ENCODE results near the gene CCDC196.
A peak's percentile ranks its signal among the peaks of the same experiment; 100 is the strongest.
"Not testable (repeated sequence)": the region's sequence is repeated elsewhere in the genome, so short reads cannot be mapped to it uniquely, and the experiment has no call there.

CCDC196 gene

GRCh38 chr14:66507181-66507721, 21.1 kb downstream of the CCDC196 start:
- H3K4me1 Mint-ChIP-seq, result peaks cover 9 to 28% of the 10 kb centered on the region in 2 donors
- peak overlapping the region; percentile 90 to 93 for H3K4me3 Mint-ChIP-seq
- no peak for DNase-seq
- peaks cover 2 to 4% of the 10 kb centered on the region in 2 donors for H3K9me3 Mint-ChIP-seq
- H3K27ac Mint-ChIP-seq, result peak overlapping the region; percentile 89
- peak; percentile 30 for ATAC-seq (replicated peaks)
- H3K27me3 Mint-ChIP-seq, result peaks cover 6 to 10% of the 10 kb centered on the region in 2 donors
- peaks cover 0 to 5% of the 10 kb centered on the region in 2 donors for H3K36me3 Mint-ChIP-seq

GRCh38 chr14:66507722-66508546, 21.8 kb downstream of the CCDC196 start, which contains the start of gene GPHN:
TSS of gene GPHN (plus strand) at chr14:66508147.
- Mint-ChIP-seq H3K36me3 (peaks cover 0 to 2% of the 10 kb centered on the region in 2 donors), H3K9me3 (peaks cover 1 to 2% of the 10 kb centered on the region in 2 donors), H3K27me3 (peaks cover 6 to 10% of the 10 kb centered on the region in 2 donors), H3K4me3 (peak within 1 kb of the TSS; percentile 90 to 93), H3K4me1 (peaks cover 8 to 25% of the 10 kb centered on the region in 2 donors), H3K27ac (peak within 1 kb of the TSS; percentile 89)
- ATAC-seq (replicated peaks), result peak; percentile 87 to 88
- peak; percentile 88 for DNase-seq

- H3K4me1 Mint-ChIP-seq, result peaks cover 7 to 26% of the 10 kb centered on the region in 2 donors
Observed at GRCh38 chr14:66508547-66508845, 22.3 kb downstream of the CCDC196 start.

GRCh38 chr14:66508846-66509621, 22.9 kb downstream of the CCDC196 start:
- H3K27me3 Mint-ChIP-seq, result peaks cover 6 to 10% of the 10 kb centered on the region in 2 donors
- H3K27ac Mint-ChIP-seq, result peak overlapping the region; percentile 81

More at GRCh38 chr14:66508547-66508845, 22.3 kb downstream of the CCDC196 start:
- ATAC-seq (replicated peaks) (peak; percentile 4 to 8), DNase-seq (no peak)
- no peaks in the 10 kb centered on the region for H3K36me3 Mint-ChIP-seq
- H3K27me3 Mint-ChIP-seq, result peaks cover 6 to 10% of the 10 kb centered on the region in 2 donors
- H3K4me3 Mint-ChIP-seq, result peak overlapping the region; percentile 90 to 93
- H3K27ac Mint-ChIP-seq, result peak overlapping the region; percentile 89
- no peaks in the 10 kb centered on the region for H3K9me3 Mint-ChIP-seq

GRCh38 chr14:66509874-66510273, 23.7 kb downstream of the CCDC196 start:
- no peak for DNase-seq

More at GRCh38 chr14:66508846-66509621, 22.9 kb downstream of the CCDC196 start:
- Mint-ChIP-seq H3K4me3 (peak overlapping the region; percentile 90 to 93), H3K9me3 (no peaks in the 10 kb centered on the region), H3K36me3 (no peaks in the 10 kb centered on the region), H3K4me1 (peaks cover 7 to 27% of the 10 kb centered on the region in 2 donors)
- peak; percentile 76 for DNase-seq
- peak; percentile 44 to 50 for ATAC-seq (replicated peaks)

GRCh38 chr14:66511849-66512248, 25.7 kb downstream of the CCDC196 start:
- Mint-ChIP-seq H3K4me3 (no peak overlapping the region), H3K36me3 (no peaks in the 10 kb centered on the region), H3K27me3 (peaks cover 6 to 10% of the 10 kb centered on the region in 2 donors), H3K9me3 (no peaks in the 10 kb centered on the region), H3K4me1 (peaks cover 7 to 40% of the 10 kb centered on the region in 2 donors), H3K27ac (no peak overlapping the region)
- ATAC-seq (replicated peaks) (no peak), DNase-seq (no peak)

More at GRCh38 chr14:66509874-66510273, 23.7 kb downstream of the CCDC196 start:
- no peak for ATAC-seq (replicated peaks)
- H3K36me3 Mint-ChIP-seq, result no peaks in the 10 kb centered on the region
- H3K27me3 Mint-ChIP-seq, result peaks cover 6 to 10% of the 10 kb centered on the region in 2 donors
- H3K4me1 Mint-ChIP-seq, result peaks cover 7 to 35% of the 10 kb centered on the region in 2 donors
- no peaks in the 10 kb centered on the region for H3K9me3 Mint-ChIP-seq
- H3K27ac Mint-ChIP-seq, result no peak overlapping the region
- H3K4me3 Mint-ChIP-seq, result peak overlapping the region; percentile 44 to 93

- ATAC-seq (replicated peaks) (no peak), DNase-seq (no peak)
- peaks cover 3 to 4% of the 10 kb centered on the region in 2 donors for H3K36me3 Mint-ChIP-seq
- peaks cover 4 to 10% of the 10 kb centered on the region in 2 donors for H3K27me3 Mint-ChIP-seq
- H3K27ac Mint-ChIP-seq, result no peak overlapping the region
- no peak overlapping the region for H3K4me3 Mint-ChIP-seq
- H3K9me3 Mint-ChIP-seq, result no peaks in the 10 kb centered on the region
- peaks cover 7 to 35% of the 10 kb centered on the region in 2 donors for H3K4me1 Mint-ChIP-seq
Observed at GRCh38 chr14:66514213-66514612, 28.0 kb downstream of the CCDC196 start.

GRCh38 chr14:66530526-66530925, 44.4 kb downstream of the CCDC196 start:
- Mint-ChIP-seq H3K4me1 (peaks cover 29 to 31% of the 10 kb centered on the region in 2 donors), H3K36me3 (peaks cover 5 to 14% of the 10 kb centered on the region in 2 donors), H3K27ac (no peak overlapping the region), H3K27me3 (no peaks in the 10 kb centered on the region), H3K4me3 (no peak overlapping the region), H3K9me3 (peaks cover 5 to 17% of the 10 kb centered on the region in 2 donors)
- DNase-seq (peak; percentile 12), ATAC-seq (replicated peaks) (peak; percentile 42 to 78)

- peaks cover 0 to 1% of the 10 kb centered on the region in 2 donors for H3K9me3 Mint-ChIP-seq
- no peak overlapping the region for H3K27ac Mint-ChIP-seq
- DNase-seq, result no peak
- H3K4me1 Mint-ChIP-seq, result peaks cover 6 to 7% of the 10 kb centered on the region in 2 donors
- ATAC-seq (replicated peaks), result no peak
- H3K27me3 Mint-ChIP-seq, result no peaks in the 10 kb centered on the region
- no peak overlapping the region for H3K4me3 Mint-ChIP-seq
- H3K36me3 Mint-ChIP-seq, result peaks cover 0 to 1% of the 10 kb centered on the region in 2 donors
Observed at GRCh38 chr14:66539034-66539433, 52.9 kb downstream of the CCDC196 start.

GRCh38 chr14:66540038-66540437, 53.9 kb downstream of the CCDC196 start:
- peaks cover 0 to 1% of the 10 kb centered on the region in 2 donors for H3K9me3 Mint-ChIP-seq
- no peak for DNase-seq
- no peak overlapping the region for H3K4me3 Mint-ChIP-seq
- H3K4me1 Mint-ChIP-seq, result peaks cover 6 to 7% of the 10 kb centered on the region in 2 donors
- no peaks in the 10 kb centered on the region for H3K27me3 Mint-ChIP-seq
- no peak for ATAC-seq (replicated peaks)
- no peak overlapping the region for H3K27ac Mint-ChIP-seq
- peaks cover 0 to 1% of the 10 kb centered on the region in 2 donors for H3K36me3 Mint-ChIP-seq

GRCh38 chr14:66541627-66542026, 55.5 kb downstream of the CCDC196 start:
- Mint-ChIP-seq H3K4me1 (peaks cover 5 to 6% of the 10 kb centered on the region in 2 donors), H3K27ac (no peak overlapping the region), H3K36me3 (peaks cover 0 to 3% of the 10 kb centered on the region in 2 donors), H3K9me3 (peaks cover 0 to 1% of the 10 kb centered on the region in 2 donors), H3K4me3 (no peak overlapping the region), H3K27me3 (no peaks in the 10 kb centered on the region)
- ATAC-seq (replicated peaks) (no peak), DNase-seq (no peak)

GRCh38 chr14:66543996-66544395, 57.8 kb downstream of the CCDC196 start:
- peaks cover 0 to 4% of the 10 kb centered on the region in 2 donors for H3K36me3 Mint-ChIP-seq
- H3K27me3 Mint-ChIP-seq, result no peaks in the 10 kb centered on the region
- H3K4me1 Mint-ChIP-seq, result peaks cover 0 to 5% of the 10 kb centered on the region in 2 donors
- no peak for DNase-seq
- H3K9me3 Mint-ChIP-seq, result no peaks in the 10 kb centered on the region
- ATAC-seq (replicated peaks), result no peak
- H3K4me3 Mint-ChIP-seq, result no peak overlapping the region
- no peak overlapping the region for H3K27ac Mint-ChIP-seq

GRCh38 chr14:66545191-66545590, 59.0 kb downstream of the CCDC196 start:
- not testable (repeated sequence) for H3K9me3 Mint-ChIP-seq; H3K36me3 Mint-ChIP-seq; H3K27me3 Mint-ChIP-seq; H3K27ac Mint-ChIP-seq; ATAC-seq (replicated peaks); H3K4me3 Mint-ChIP-seq; DNase-seq; H3K4me1 Mint-ChIP-seq

- DNase-seq; H3K9me3 Mint-ChIP-seq; H3K27me3 Mint-ChIP-seq; H3K27ac Mint-ChIP-seq; H3K4me3 Mint-ChIP-seq; H3K36me3 Mint-ChIP-seq; H3K4me1 Mint-ChIP-seq; ATAC-seq (replicated peaks): not testable (repeated sequence)
Observed at GRCh38 chr14:66545751-66546150, 59.6 kb downstream of the CCDC196 start.

Data from stimulated activated naive B cell treated with anti-CD40 and anti-IgM and Interleukin-4, amounts not matched to agents 10 μg/mL and 1 μg/mL and 100 μg/mL, for 72 hours (primary cell).